Measurements from ENCODE around the gene ZBTB5.
A peak's percentile ranks its signal among the peaks of the same experiment; 100 is the strongest.

The ZBTB5 gene

GRCh38 chr9:37421914-37422288 is 43.3 kb downstream of the ZBTB5 start:
- no peak for DNase-seq

- no peak for DNase-seq
Observed at GRCh38 chr9:37420271-37421215, 44.7 kb downstream of the ZBTB5 start.

- DNase-seq = no peak
Observed at GRCh38 chr9:37419204-37419603, 46.0 kb downstream of the ZBTB5 start.

GRCh38 chr9:37417857-37418618 is 47.2 kb downstream of the ZBTB5 start:
- DNase-seq = no peak

GRCh38 chr9:37417252-37417803 is 47.9 kb downstream of the ZBTB5 start:
- DNase-seq = no peak

GRCh38 chr9:37415011-37415719 is 50.1 kb downstream of the ZBTB5 start:
- DNase-seq = peak; percentile 72

GRCh38 chr9:37414503-37414943 is 50.7 kb downstream of the ZBTB5 start:
- no peak for DNase-seq

- no peak for DNase-seq
Observed at GRCh38 chr9:37413311-37413710, 51.9 kb downstream of the ZBTB5 start.

- no peak for DNase-seq
Observed at GRCh38 chr9:37412431-37413151, 52.7 kb downstream of the ZBTB5 start.

GRCh38 chr9:37410969-37411785 is 54.1 kb downstream of the ZBTB5 start:
- DNase-seq = no peak

GRCh38 chr9:37410354-37410861 is 54.8 kb downstream of the ZBTB5 start:
- no peak for DNase-seq

- peak; percentile 21 for DNase-seq
Observed at GRCh38 chr9:37408933-37409710, 56.1 kb downstream of the ZBTB5 start.

GRCh38 chr9:37407468-37407867 is 57.8 kb downstream of the ZBTB5 start:
- no peak for DNase-seq

GRCh38 chr9:37406603-37407401 is 58.4 kb downstream of the ZBTB5 start:
- no peak for DNase-seq

GRCh38 chr9:37405764-37406380 is 59.4 kb downstream of the ZBTB5 start:
- no peak for DNase-seq

GRCh38 chr9:37405350-37405749 is 59.9 kb downstream of the ZBTB5 start:
- DNase-seq = no peak

- DNase-seq = no peak
Observed at GRCh38 chr9:37404590-37404989, 60.7 kb downstream of the ZBTB5 start.

GRCh38 chr9:37399336-37399735 is 65.9 kb downstream of the ZBTB5 start:
- no peak for DNase-seq

- no peak for DNase-seq
Observed at GRCh38 chr9:37398464-37399025, 66.7 kb downstream of the ZBTB5 start.
